GM18867 (cell line): ENCODE data around the gene CDK14.

ENCODE experiments used
- ATAC-seq: cut with Tn5 transposase; IDR thresholded peaks from one replicate; pipeline ENCODE4 v1.9.1; 2021; ENCODE audit warnings: mild to moderate bottlenecking, moderate library complexity; ENCODE audit not compliant: unreplicated experiment

Gene CDK14

GRCh38 chr7:91082038-91082437 is 485.9 kb downstream of the CDK14 start:
- no peak for ATAC-seq

- no peak for ATAC-seq
Measured at GRCh38 chr7:91082852-91083495, 486.9 kb downstream of the CDK14 start.

GRCh38 chr7:91083855-91084644 is 487.9 kb downstream of the CDK14 start:
- no peak for ATAC-seq

- no peak for ATAC-seq
Measured at GRCh38 chr7:91085175-91085574, 489.1 kb downstream of the CDK14 start.

GRCh38 chr7:91086200-91086599 is 490.1 kb downstream of the CDK14 start:
- ATAC-seq = no peak

GRCh38 chr7:91088156-91088555 is 492.0 kb downstream of the CDK14 start:
- no peak for ATAC-seq

GRCh38 chr7:91088691-91089090 is 492.6 kb downstream of the CDK14 start:
- no peak for ATAC-seq

- peak; percentile 64 for ATAC-seq
Measured at GRCh38 chr7:91089382-91089963, 493.4 kb downstream of the CDK14 start.

GRCh38 chr7:91090684-91091083 is 494.6 kb downstream of the CDK14 start:
- ATAC-seq = no peak

- ATAC-seq = no peak
Measured at GRCh38 chr7:91091631-91092030, 495.5 kb downstream of the CDK14 start.

GRCh38 chr7:91093181-91093580 is 497.1 kb downstream of the CDK14 start:
- no peak for ATAC-seq

- no peak for ATAC-seq
Measured at GRCh38 chr7:91098566-91098965, 502.4 kb downstream of the CDK14 start.

GRCh38 chr7:91103363-91103762 is 507.2 kb downstream of the CDK14 start:
- no peak for ATAC-seq

- no peak for ATAC-seq
Measured at GRCh38 chr7:91107460-91107859, 511.3 kb downstream of the CDK14 start.

- no peak for ATAC-seq
Measured at GRCh38 chr7:91109200-91109599, 513.1 kb downstream of the CDK14 start.

GRCh38 chr7:91112902-91113341 is 516.8 kb downstream of the CDK14 start:
- ATAC-seq = no peak

GRCh38 chr7:91114232-91114631 is 518.1 kb downstream of the CDK14 start:
- no peak for ATAC-seq

GRCh38 chr7:91126762-91127161 is 530.6 kb downstream of the CDK14 start:
- no peak for ATAC-seq

GRCh38 chr7:91127325-91127724 is 531.2 kb downstream of the CDK14 start:
- ATAC-seq = no peak

GRCh38 chr7:91127959-91128358 is 531.8 kb downstream of the CDK14 start:
- no peak for ATAC-seq

- no peak for ATAC-seq
Measured at GRCh38 chr7:91128683-91129348, 532.7 kb downstream of the CDK14 start.
